GM19099 (cell line): ENCODE measurements around the gene PRKCB.

Experiments
- POLR2A ChIP-seq: IDR thresholded peaks from 3 replicates; pipeline ENCODE4 v1.6.1; 2011; ENCODE audit warnings: low read depth; ENCODE audit not compliant: insufficient read length; ENCODE audit errors: extremely low read depth

PRKCB gene

DNA sequence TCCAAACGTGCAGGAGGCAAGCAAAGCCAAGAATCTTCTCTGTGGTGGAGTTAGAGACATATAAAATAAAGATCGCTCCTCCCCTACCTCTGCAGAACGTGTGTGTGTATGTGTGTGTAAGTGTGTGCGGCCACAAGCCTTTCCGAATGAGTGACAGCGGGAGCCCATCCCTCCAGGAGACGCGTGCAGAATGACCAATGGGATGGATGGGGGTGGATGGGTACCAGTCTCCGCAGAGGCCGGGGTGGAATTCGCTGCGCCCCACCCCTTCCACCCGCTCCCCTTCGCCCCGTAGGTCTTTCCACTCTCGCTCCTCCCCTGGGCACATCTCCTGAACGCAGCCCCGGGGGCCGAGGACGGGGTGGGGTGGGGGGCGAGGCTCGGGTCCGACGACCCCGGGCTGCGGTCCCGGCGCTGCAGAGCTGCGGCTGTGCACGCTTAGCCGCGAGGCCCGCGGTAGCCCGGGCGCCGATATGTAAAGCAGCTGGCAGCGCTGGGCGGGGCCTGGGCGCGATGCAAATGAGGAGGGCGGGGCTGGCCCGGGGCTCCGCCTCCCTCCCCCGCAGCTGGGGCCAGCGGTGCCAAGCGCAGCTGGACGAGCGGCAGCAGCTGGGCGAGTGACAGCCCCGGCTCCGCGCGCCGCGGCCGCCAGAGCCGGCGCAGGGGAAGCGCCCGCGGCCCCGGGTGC, at the start of gene PRKCB:
Gene PRKCB (plus strand): TSS at position 594 of the 688 bp plus-strand sequence.
- TF ChIP-seq POLR2A: peak; percentile 75

DNA sequence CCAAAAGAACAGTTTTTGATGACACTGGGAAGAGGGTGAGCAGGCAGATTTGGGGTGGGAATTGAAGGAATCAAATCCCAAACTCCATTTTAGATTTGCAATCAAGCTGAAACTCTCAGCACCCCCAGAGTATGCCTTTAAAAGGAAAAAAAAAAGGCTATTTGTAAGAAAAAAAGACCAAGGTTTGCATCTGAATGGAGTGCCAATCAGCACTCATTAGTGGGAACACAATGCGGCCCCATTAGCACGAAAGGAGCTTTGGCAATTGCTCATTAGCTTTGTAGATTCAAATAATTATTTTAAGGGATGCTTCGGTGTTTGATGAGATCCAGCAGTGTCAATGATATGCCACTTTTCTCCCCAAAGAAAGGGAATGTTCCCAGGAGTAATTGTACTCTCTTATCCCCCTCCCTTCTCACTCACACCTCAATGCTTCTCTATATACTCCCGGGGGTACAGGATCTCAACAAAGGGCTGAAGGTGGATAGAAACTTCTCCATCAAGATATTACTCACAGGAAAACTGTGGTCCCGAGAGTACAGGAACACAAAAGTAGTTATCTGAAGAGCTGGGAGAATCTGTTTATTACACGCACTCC, 48.7 kb upstream of the PRKCB start:
- no peak for TF ChIP-seq POLR2A

DNA sequence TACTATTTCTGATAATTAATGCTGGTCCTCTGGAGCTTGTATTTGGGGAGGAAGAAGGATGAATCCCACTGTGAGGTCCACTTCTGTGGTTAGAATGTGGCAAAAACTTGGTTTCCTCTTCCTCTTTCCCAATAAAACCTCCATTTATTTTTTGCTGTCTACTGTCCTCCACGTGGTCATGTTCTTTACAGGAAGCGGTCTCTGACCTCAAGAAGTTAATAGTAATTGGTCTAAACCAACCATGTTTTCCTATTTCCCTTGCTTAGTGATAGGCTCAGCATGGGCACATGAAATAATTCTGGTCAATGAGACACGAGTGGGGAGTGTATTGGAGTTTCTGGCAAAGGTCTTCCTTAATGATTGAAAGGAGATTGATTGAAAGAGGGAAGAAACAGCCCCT, 47.1 kb upstream of the PRKCB start:
- no peak for TF ChIP-seq POLR2A

- no peak for TF ChIP-seq POLR2A
Measured at GRCh38 chr16:23795378-23795777, 40.4 kb upstream of the PRKCB start.

- no peak for TF ChIP-seq POLR2A
Measured at GRCh38 chr16:23796941-23797340, 38.8 kb upstream of the PRKCB start.

DNA sequence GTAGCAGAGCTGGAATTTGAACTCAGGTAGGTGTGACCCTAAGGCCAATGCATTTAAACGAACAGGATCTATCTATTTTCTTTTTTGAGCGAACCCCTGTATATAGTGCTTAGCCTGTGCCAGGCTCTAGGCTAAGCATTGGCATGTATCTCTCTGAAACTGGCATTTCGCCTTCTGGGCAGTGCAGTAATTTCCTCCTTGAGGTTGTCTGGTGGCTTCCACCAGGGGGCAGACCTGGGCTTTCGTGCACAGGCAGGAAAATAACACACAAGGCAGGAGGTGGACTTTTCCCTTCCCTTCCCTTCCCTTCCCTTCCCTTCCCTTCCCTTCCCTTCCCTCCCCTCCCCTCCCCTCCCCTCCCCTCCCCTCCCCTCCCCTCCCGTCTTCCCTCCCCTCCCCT, 34.4 kb upstream of the PRKCB start:
- TF ChIP-seq POLR2A: no peak

DNA sequence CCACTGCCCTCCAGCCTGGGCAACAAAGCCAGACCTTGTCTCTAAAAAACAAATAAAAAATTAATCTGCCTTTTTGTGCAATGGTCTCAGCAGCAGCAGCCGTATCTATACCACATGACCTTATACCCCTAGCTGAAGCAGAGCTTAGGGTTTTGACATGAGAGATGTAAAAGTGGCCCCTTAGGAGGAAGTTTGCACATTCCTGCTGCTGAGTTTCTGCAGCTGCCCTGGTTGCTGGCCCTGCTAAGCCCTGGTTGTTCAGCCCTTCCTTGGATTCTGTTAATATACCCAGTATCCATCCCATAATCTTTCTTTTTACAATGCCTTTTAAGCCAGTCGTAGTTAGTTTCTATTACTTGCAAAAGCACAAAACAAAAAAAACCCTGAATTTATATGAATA, 33.0 kb upstream of the PRKCB start:
- TF ChIP-seq POLR2A: no peak

GRCh38 chr16:23803591-23804123, 32.1 kb upstream of the PRKCB start:
- TF ChIP-seq POLR2A: no peak

GRCh38 chr16:23807028-23807427, 28.8 kb upstream of the PRKCB start:
- no peak for TF ChIP-seq POLR2A

DNA sequence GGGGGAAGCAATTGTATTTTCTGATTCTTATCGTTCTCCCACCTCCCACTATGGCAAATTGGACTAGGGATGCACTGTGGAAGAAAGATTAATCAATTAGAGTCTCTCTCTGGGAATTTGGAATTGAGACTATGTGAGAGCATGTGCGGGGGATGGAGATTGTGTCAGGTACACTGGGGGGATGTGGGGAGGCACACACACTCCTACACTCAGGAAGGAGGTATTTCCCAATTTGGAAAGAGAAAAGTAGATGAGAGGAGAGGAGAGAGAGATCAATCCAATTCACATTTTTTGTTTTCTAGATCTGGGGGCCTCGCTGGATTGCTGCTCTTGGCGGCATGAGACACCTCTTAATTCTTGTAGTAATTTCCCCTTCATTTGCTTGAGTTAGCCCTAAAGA, 14.3 kb upstream of the PRKCB start:
- no peak for TF ChIP-seq POLR2A

DNA sequence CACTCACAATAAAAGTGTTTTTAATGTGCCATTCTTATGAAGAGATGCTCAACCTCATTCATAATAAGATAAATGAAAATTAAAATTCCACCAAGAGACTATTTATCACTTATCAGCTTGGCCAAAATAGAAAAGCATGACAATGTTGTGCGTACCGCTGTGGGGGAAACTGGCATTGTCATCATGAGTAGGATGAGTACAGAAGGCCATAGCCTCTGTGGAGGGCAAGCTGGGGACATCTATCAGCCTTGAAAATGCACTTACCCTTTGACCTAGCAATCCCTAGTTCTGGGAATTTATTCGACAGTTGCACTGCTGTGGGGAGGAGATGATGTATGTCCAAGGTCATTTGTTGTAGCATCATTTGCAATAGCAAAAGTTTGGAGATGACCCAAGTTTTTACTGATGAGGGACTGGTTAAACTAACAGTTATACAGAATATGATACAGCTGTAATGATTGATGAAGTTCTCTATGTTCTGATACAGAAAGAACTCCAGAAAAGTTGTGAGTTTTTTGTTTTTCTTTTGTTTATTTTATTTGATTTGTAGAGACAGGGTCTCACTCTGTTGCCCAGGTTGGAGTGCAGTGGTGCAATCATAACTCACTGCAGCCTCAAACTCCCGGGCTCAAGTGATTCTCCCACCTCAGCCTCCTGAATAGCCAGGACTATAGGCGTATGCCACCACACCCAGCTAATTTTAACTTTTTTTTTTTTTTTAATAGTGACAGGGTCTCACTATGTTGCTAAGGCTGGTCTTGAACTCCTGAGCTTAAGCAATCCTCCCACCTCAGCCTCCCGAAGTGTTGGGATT, 13.7 kb upstream of the PRKCB start:
- no peak for TF ChIP-seq POLR2A

DNA sequence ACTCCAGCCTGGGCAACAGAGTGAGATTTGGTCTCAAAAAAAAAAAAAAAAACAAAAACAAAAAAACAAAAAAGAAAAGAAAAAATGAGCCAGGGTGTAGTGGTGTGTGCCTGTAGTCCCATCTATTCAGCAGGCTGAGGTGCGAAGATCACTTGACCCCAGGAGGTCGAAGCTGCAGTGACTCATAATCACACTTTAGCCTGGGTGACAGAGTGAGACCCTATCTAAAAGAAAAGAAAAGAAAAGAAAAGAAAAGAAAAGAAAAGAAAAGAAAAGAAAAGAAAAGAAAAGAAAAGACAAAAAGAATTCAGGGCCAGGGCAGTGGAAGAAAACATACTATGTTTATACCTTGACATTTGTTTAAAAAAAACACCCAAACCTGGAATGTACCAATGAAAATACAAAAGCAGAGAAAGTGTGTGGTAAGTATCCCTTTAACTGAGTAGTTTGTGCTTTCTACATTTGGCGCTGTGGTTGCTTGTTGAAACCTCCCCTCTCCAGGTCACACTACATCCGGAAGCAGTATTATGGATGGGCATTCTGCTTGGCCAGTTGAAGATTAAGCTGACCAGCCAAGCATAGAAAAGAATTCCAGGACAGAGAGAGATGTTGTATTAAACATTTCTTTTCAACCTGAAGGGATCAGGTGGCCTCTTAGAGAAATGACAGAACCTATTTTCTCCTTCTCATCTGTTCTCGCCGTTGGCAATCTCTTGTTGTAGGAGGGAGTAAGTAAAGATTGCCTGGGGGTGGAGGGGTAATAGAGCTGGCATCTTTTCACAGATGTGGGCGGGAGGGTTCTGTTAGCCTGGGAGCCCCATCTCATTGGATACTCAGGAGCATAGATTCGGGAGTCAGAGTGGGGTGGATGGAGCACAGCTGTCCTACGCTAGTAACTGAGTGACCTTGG, 12.1 kb upstream of the PRKCB start:
- TF ChIP-seq POLR2A: no peak

DNA sequence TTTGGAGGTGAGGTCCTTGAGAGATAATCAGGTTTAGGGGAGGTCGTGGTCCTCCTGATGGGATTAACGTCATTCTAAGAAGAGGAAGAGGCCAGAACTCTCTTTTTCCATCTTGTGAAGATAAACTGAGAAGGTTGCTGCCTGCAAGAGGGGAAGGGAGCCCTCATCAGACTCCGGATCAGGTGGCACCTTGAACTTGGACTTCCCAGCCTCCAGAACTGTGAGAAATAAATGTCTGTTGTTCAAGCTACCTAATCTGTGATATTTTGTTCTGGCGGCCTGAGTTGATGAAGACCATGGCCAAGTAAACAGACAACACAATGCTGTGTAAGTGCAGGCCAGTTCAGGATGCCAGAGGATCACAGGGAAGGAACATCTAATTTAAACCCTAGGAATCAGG, 10.9 kb upstream of the PRKCB start:
- TF ChIP-seq POLR2A: no peak

- TF ChIP-seq POLR2A: no peak
Measured at GRCh38 chr16:23826528-23827045, 9.2 kb upstream of the PRKCB start.
